ENCODE results near the gene ZSCAN9.

DNA sequence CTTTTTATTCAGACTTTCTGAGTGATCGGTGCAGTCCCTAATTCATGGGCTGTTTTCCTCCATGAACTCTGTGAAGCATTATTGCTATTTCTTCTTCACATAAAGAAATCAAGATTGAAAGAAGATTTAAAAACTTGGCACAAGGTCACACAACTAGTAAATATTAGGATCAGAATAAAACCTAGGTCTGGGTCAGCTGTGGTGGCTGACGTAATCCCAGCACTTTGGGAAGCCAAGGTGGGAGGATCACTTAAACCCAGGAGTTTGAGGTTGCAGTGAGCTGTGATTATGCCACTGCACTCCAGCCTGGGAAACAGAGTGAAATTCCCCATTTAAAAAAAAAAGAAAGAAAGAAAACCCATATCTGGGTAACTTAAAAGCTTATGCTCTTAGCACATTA, 1.4 kb downstream of the ZSCAN9 start:
- TF ChIP-seq, protein P1, sequence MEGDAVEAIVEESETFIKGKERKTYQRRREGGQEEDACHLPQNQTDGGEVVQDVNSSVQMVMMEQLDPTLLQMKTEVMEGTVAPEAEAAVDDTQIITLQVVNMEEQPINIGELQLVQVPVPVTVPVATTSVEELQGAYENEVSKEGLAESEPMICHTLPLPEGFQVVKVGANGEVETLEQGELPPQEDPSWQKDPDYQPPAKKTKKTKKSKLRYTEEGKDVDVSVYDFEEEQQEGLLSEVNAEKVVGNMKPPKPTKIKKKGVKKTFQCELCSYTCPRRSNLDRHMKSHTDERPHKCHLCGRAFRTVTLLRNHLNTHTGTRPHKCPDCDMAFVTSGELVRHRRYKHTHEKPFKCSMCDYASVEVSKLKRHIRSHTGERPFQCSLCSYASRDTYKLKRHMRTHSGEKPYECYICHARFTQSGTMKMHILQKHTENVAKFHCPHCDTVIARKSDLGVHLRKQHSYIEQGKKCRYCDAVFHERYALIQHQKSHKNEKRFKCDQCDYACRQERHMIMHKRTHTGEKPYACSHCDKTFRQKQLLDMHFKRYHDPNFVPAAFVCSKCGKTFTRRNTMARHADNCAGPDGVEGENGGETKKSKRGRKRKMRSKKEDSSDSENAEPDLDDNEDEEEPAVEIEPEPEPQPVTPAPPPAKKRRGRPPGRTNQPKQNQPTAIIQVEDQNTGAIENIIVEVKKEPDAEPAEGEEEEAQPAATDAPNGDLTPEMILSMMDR (IDR thresholded peaks at IDR 0.05) = no peak
- no peak for TF ChIP-seq POLR2A (IDR thresholded peaks at IDR 0.05)

Data from thyroid gland (tissue), 4 donors.